Omental fat pad (tissue), 4 donors: ENCODE data around the gene MROH7. TPM values are rescaled to one million over a fixed set of nuclear protein-coding genes. Genes with fewer than 3 reads are reported as not detected.

ENCODE experiments used
- ATAC-seq: fragments of 150-250 bp; one replicate; pipeline ENCODE4 v1.9.1; 2016; ENCODE audit warnings: mild to moderate bottlenecking, moderate library complexity; ENCODE audit not compliant: low FRiP score
- DNase-seq: peaks from one replicate; pipeline ENCODE4 v3.0.0-alpha.2; 2019; ENCODE audit warnings: low spot score
- total RNA-seq, 4 donors: library from RNA; depleted of rRNA; stranded (reverse); fragments of >200 nt; gene quantifications; one replicate each; pipeline ENCODE4 v1.1.0, GENCODE V29; 2016
- TF ChIP-seq, protein P1 (sequence below), 3 donors: fragments of 450-650 bp; IDR thresholded peaks; one replicate each; pipeline ENCODE4 v1.5.1; 2016 to 2017; ENCODE audit warnings: antibody characterized with exemption in 3 of 3, mild to moderate bottlenecking in 3 of 3, moderate library complexity in 2 of 3

MROH7 gene
- total RNA-seq, 4 donors from 2014 or later = 0.82 to 2.2 (median 1.4) TPM

GRCh38 chr1:54643736-54644135, 2.1 kb downstream of the MROH7 start:
- TF ChIP-seq, protein P1, sequence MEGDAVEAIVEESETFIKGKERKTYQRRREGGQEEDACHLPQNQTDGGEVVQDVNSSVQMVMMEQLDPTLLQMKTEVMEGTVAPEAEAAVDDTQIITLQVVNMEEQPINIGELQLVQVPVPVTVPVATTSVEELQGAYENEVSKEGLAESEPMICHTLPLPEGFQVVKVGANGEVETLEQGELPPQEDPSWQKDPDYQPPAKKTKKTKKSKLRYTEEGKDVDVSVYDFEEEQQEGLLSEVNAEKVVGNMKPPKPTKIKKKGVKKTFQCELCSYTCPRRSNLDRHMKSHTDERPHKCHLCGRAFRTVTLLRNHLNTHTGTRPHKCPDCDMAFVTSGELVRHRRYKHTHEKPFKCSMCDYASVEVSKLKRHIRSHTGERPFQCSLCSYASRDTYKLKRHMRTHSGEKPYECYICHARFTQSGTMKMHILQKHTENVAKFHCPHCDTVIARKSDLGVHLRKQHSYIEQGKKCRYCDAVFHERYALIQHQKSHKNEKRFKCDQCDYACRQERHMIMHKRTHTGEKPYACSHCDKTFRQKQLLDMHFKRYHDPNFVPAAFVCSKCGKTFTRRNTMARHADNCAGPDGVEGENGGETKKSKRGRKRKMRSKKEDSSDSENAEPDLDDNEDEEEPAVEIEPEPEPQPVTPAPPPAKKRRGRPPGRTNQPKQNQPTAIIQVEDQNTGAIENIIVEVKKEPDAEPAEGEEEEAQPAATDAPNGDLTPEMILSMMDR (IDR thresholded peaks at IDR 0.05) = no peak
- DNase-seq (no peak), ATAC-seq (no peak)

- TF ChIP-seq, protein P1 (IDR thresholded peaks at IDR 0.05) = no peak
- DNase-seq (no peak), ATAC-seq (no peak)
Measured at GRCh38 chr1:54645806-54646676, 4.5 kb downstream of the MROH7 start.

- ATAC-seq (no peak), DNase-seq (no peak)
- TF ChIP-seq, protein P1 (IDR thresholded peaks at IDR 0.05) = no peak
Measured at GRCh38 chr1:54649130-54649898, 7.7 kb downstream of the MROH7 start.

GRCh38 chr1:54649921-54650320, 8.3 kb downstream of the MROH7 start:
- ATAC-seq = no peak
- TF ChIP-seq, protein P1 (IDR thresholded peaks at IDR 0.05) = no peak
- DNase-seq = no peak

GRCh38 chr1:54650417-54650816, 8.8 kb downstream of the MROH7 start:
- TF ChIP-seq, protein P1 (IDR thresholded peaks at IDR 0.05) = no peak
- DNase-seq (no peak), ATAC-seq (no peak)

GRCh38 chr1:54651608-54652007, 10.0 kb downstream of the MROH7 start:
- TF ChIP-seq, protein P1 (IDR thresholded peaks at IDR 0.05) = no peak
- DNase-seq (no peak), ATAC-seq (no peak)
